Testis (tissue), 2 donors: ENCODE results near the gene ERCC1.

Experiments
- POLR2A ChIP-seq: fragments of 450-650 bp; IDR thresholded peaks from one replicate; pipeline ENCODE4 v1.6.1; 2017; ENCODE audit warnings: antibody characterized with exemption, mild to moderate bottlenecking, moderate library complexity
- TF ChIP-seq, protein P1 (sequence below), 3 experiments: fragments of 450-650 bp in 2 of 3; fragments of 200-600 bp in 1 of 3; sonication (generic) in 1 of 3; IDR thresholded peaks; one replicate each; pipeline ENCODE4 v1.5.1; 2016 to 2019; ENCODE audit warnings: antibody characterized with exemption in 3 of 3, mild to moderate bottlenecking in 2 of 3, moderate library complexity in 1 of 3

DNA sequence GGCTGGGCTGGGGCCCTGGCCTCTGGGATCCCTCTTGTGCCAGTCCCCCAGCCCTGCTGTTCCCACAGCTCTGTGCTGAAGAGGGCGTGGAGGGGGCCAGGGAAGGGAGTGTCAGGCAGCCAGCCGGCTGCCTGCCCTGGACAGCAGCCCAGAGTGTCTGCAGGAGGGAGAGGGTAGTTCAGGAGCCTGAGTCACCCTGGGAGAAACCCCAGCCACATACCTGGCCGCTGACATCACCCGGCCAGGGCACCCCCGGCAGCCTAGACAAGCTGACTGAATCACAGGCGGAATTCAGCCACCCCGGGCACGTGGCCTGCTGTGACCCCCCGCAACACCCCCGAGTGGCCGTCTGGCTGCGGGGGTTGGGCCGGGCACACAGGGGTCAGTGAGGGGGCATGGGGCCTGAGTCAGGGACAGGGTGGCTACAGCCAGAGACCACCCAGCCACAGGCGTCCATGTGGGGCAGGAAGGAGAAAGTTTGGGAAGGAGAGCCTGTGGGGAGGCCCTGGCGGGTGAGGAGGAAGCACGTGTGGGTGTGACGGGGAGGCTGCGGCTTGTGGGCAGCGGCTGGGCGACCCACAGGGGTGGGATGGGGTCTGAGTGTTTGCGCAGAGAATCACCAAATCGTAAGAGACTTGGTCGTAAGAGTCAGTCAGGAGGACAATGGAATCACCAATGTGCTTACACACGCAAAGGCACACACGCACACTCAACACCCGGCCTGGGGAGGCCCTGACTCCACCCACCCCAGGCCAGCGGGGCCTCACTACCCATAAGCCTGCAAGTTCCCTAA, 32.2 kb upstream of the ERCC1 start:
- TF ChIP-seq, protein P1, sequence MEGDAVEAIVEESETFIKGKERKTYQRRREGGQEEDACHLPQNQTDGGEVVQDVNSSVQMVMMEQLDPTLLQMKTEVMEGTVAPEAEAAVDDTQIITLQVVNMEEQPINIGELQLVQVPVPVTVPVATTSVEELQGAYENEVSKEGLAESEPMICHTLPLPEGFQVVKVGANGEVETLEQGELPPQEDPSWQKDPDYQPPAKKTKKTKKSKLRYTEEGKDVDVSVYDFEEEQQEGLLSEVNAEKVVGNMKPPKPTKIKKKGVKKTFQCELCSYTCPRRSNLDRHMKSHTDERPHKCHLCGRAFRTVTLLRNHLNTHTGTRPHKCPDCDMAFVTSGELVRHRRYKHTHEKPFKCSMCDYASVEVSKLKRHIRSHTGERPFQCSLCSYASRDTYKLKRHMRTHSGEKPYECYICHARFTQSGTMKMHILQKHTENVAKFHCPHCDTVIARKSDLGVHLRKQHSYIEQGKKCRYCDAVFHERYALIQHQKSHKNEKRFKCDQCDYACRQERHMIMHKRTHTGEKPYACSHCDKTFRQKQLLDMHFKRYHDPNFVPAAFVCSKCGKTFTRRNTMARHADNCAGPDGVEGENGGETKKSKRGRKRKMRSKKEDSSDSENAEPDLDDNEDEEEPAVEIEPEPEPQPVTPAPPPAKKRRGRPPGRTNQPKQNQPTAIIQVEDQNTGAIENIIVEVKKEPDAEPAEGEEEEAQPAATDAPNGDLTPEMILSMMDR (IDR thresholded peaks at IDR 0.05), result no peak
- no peak for TF ChIP-seq POLR2A
